Gastrocnemius medialis (tissue), 4 donors: ENCODE results near the gene SEC24D.

Source experiments
- POLR2A ChIP-seq, 2 donors: fragments of 450-650 bp; IDR thresholded peaks; one replicate each; pipeline ENCODE4 v1.6.1; 2017; ENCODE audit warnings: antibody characterized with exemption in 2 of 2, mild to moderate bottlenecking in 2 of 2, moderate library complexity in 2 of 2
- TF ChIP-seq, protein P1 (sequence below), 5 experiments: fragments of 450-650 bp in 3 of 5; fragments of 200-600 bp in 2 of 5; sonication (generic) in 2 of 5; IDR thresholded peaks in 4 of 5; conservative IDR thresholded peaks in 1 of 5; 1 replicate in 4 of 5; 2 replicates in 1 of 5; pipeline ENCODE4 v1.5.1; 2016 to 2019; ENCODE audit warnings: antibody characterized with exemption in 5 of 5, mild to moderate bottlenecking in 3 of 5, moderate library complexity in 3 of 5

DNA sequence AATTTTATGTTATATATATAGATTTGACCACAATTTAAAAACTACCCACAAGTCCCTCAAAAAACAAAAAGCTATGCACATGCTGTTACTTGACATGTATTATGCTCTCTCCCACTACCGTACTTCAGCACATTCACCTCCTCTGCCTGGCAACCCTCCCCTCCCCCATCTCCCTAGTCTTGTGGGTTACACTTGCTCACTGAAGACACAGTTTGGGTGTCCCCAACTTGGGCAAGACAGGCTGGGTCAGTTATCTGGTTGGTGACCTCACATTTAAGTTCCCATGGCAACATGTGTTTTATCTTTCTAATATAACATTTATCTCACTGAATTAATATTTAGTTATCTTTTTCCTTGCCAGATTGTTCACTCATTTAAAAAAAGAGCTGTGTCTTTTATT, 32.7 kb downstream of the SEC24D start:
- TF ChIP-seq, protein P1, sequence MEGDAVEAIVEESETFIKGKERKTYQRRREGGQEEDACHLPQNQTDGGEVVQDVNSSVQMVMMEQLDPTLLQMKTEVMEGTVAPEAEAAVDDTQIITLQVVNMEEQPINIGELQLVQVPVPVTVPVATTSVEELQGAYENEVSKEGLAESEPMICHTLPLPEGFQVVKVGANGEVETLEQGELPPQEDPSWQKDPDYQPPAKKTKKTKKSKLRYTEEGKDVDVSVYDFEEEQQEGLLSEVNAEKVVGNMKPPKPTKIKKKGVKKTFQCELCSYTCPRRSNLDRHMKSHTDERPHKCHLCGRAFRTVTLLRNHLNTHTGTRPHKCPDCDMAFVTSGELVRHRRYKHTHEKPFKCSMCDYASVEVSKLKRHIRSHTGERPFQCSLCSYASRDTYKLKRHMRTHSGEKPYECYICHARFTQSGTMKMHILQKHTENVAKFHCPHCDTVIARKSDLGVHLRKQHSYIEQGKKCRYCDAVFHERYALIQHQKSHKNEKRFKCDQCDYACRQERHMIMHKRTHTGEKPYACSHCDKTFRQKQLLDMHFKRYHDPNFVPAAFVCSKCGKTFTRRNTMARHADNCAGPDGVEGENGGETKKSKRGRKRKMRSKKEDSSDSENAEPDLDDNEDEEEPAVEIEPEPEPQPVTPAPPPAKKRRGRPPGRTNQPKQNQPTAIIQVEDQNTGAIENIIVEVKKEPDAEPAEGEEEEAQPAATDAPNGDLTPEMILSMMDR (IDR thresholded peaks at IDR 0.05 in 4 of 5, conservative IDR thresholded peaks at IDR 0.05 in 1 of 5) = no peak
- TF ChIP-seq POLR2A (IDR thresholded peaks at IDR 0.05) = no peak
